Lower leg skin (tissue), 4 donors: ENCODE data around the gene CCL17. TPM values are rescaled to one million over a fixed set of nuclear protein-coding genes. Genes with fewer than 3 reads are reported as not detected.
"Not testable (repeated sequence)": the region's sequence is repeated elsewhere in the genome, so short reads cannot be mapped to it uniquely, and the experiment has no call there.

Experiments
- DNase-seq, 2 donors: peaks; one replicate each; pipeline ENCODE4 v3.0.0-alpha.2; 2019; ENCODE audit warnings: low spot score in 2 of 2
- H3K4me3 ChIP-seq: fragments of 200-600 bp; sonication (generic); 2 replicates; pipeline ENCODE4 v1.5.1; 2017; ENCODE audit warnings: mild to moderate bottlenecking, low read depth; ENCODE audit not compliant: poor library complexity, severe bottlenecking
- POLR2A ChIP-seq, 2 donors: fragments of 450-650 bp; IDR thresholded peaks; one replicate each; pipeline ENCODE4 v1.6.1; 2016 to 2017; ENCODE audit warnings: antibody characterized with exemption in 2 of 2, mild to moderate bottlenecking in 1 of 2, moderate library complexity in 1 of 2
- WGBS, 2 donors: methylation state at CpG; one replicate each; pipeline ENCODE4 v1.1.5; 2018; 5-methylcytosine and 5-hydroxymethylcytosine counted together
- intact Hi-C: fragments of 100-400 bp; cut with DNase I; formaldehyde crosslinking; loops from one replicate; pipeline ENCODE4 v1.15.0; 2023; ENCODE audit warnings: low total_unique reads
- total RNA-seq, 4 donors: library from RNA; depleted of rRNA; stranded (reverse); fragments of >200 nt; gene quantifications; one replicate each; pipeline ENCODE4 v1.1.0, GENCODE V29; 2016
- TF ChIP-seq, protein P1 (sequence below), 3 donors: fragments of 450-650 bp; IDR thresholded peaks; one replicate each; pipeline ENCODE4 v1.5.1; 2016; ENCODE audit warnings: antibody characterized with exemption in 3 of 3, mild to moderate bottlenecking in 3 of 3, moderate library complexity in 2 of 3

CCL17 gene
- total RNA-seq, 4 donors from 2014 or later = 1.1 TPM; not detected in 3

DNA sequence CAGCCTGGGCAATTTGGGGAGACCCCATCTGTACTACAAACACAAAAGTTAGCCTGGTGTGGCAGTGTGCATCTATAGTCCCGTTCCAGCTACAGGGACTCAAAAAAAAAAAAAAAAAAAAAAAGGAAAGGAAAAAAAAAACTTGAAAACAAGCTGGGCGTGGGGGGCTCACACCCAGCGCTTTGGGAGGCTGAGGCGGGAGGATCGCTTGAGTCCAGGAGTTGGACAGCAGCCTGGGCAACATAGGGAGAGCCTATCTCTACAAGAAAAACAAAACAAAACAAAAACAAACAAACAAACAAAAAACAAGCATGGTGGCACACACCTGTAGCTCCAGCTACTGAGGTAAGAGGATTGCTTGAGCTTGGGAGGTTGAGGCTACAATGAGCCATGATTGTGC is 12.9 kb upstream of the CCL17 start:
- no peak overlapping the region for H3K4me3 ChIP-seq
- intact Hi-C loops = no loop called here
- no peak for DNase-seq
- no peak for TF ChIP-seq POLR2A (IDR thresholded peaks at IDR 0.05)
- TF ChIP-seq, protein P1, sequence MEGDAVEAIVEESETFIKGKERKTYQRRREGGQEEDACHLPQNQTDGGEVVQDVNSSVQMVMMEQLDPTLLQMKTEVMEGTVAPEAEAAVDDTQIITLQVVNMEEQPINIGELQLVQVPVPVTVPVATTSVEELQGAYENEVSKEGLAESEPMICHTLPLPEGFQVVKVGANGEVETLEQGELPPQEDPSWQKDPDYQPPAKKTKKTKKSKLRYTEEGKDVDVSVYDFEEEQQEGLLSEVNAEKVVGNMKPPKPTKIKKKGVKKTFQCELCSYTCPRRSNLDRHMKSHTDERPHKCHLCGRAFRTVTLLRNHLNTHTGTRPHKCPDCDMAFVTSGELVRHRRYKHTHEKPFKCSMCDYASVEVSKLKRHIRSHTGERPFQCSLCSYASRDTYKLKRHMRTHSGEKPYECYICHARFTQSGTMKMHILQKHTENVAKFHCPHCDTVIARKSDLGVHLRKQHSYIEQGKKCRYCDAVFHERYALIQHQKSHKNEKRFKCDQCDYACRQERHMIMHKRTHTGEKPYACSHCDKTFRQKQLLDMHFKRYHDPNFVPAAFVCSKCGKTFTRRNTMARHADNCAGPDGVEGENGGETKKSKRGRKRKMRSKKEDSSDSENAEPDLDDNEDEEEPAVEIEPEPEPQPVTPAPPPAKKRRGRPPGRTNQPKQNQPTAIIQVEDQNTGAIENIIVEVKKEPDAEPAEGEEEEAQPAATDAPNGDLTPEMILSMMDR (IDR thresholded peaks at IDR 0.05) = no peak
- 77% methylated on average over 5 of the region's 5 CpGs for WGBS, 2 donors

DNA sequence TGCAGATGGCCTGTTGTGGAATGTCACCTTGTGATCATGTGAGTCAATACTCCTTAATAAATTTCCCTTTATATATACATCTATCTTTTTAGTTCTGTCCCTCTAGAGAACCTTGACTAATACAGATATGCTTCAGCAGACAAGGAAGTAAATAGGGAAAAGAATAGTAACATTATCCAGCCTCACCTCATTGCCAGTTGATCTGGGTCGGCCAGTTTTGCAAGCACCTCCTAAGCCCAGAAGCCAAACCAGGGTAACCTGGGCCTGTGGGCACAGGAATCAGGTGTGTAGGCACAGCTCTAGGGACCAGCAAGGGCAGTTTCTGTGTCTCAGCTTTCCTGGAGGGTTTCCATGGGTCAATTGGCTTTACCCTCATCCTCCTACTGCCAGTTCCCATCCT is 11.9 kb upstream of the CCL17 start:
- no peak overlapping the region for H3K4me3 ChIP-seq
- TF ChIP-seq, protein P1 (IDR thresholded peaks at IDR 0.05) = no peak
- TF ChIP-seq POLR2A (IDR thresholded peaks at IDR 0.05) = no peak
- intact Hi-C loops = no loop called here
- DNase-seq = no peak
- 30 to 59% methylated on average over 1 of the region's 1 CpG for WGBS, 2 donors

DNA sequence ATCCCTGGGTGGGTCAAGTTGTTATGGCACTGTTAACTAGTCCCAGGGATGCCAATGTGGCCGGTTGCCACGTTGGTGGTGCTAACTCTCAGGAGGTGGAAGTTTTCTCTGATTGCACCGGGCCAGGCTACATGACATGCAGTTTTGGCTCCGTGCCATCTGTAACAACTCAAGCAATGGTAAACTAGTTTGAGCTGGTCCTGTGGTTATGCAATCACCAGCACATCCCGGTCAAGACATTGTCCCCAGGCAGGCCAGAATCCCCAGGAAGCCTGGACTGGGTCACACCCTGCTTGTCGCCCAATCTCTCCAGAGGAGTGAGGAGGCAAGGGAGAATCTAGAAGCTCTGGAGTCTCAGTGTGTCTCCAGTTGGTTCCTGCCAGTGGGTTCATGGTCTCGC is 10.1 kb upstream of the CCL17 start:
- TF ChIP-seq, protein P1 (IDR thresholded peaks at IDR 0.05) = no peak
- no peak for TF ChIP-seq POLR2A (IDR thresholded peaks at IDR 0.05)
- 28 to 33% methylated on average over 7 of the region's 7 CpGs for WGBS, 2 donors
- no peak overlapping the region for H3K4me3 ChIP-seq
- peak in 1 of 2 donors; percentile 54 for DNase-seq
- intact Hi-C loops = no loop called here

DNA sequence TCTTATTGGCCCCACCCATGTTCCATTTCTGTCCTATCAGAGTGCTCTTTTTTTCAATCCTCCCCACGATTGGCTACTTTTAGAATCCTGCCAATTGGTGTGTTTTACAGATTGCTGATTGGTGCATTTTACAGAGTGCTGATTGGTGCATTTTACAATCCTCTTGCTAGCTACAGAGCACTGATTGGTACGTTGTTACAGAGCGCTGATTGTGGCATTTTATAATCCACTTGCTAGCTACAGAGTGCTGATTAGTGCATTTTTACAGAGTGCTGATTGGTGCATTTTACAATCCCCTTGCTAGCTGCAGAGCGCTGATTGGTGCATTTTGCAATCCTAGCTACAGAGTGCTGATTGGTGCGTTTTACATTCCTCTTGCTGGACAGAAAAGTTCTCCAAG is 9.5 kb upstream of the CCL17 start:
- no peak for DNase-seq
- no peak overlapping the region for H3K4me3 ChIP-seq
- TF ChIP-seq, protein P1 (IDR thresholded peaks at IDR 0.05) = no peak
- TF ChIP-seq POLR2A (IDR thresholded peaks at IDR 0.05) = no peak

DNA sequence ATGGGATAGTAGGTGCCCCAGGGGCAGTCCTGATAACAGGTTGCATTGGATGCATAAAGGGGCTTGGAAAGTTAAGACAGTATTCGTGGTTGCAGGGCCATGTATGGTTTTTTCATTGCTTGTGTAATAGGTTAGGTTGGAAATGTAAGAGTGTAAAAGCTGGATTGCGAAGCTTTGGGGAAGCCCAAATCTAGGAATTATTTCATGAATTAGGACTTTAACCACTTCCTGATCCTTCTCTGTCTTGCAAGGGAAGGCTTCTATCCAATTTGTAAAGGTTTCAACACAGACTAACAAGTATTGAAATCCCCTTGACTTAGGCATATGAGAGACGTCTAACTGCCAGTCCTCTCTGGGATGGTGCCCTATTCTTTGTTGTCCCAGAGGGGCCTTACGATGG is 7.8 kb upstream of the CCL17 start:
- 89 to 93% methylated on average over 4 of the region's 4 CpGs for WGBS, 2 donors
- intact Hi-C loops = no loop called here
- TF ChIP-seq, protein P1 (IDR thresholded peaks at IDR 0.05) = no peak
- no peak for TF ChIP-seq POLR2A (IDR thresholded peaks at IDR 0.05)
- no peak overlapping the region for H3K4me3 ChIP-seq
- no peak for DNase-seq

More for the DNA sequence above, 9.5 kb upstream of the CCL17 start:
- intact Hi-C loops = no loop called here
- WGBS, 2 donors = 90 to 92% methylated on average over 5 of the region's 5 CpGs

DNA sequence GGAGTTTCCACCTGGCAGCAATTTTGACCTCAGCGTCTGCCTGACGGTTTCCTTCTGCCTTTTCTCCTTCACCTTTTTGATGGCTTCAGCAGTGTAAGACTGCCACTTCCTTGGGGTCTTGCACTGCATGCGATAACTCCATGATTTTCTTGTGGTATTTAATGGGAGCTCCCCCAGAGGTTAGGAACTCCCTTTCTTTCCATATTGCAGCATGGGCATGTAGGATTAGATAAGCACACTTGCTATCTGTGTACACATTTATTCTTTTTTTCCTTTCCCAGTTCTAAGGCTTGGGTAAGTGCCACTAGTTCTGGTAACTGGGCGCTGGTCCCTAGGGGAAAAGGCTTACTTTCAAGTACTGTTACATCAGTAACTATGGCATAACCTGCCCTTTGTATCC is 7.1 kb upstream of the CCL17 start:
- intact Hi-C loops, H3K4me3 ChIP-seq, DNase-seq: not testable (repeated sequence)
- WGBS, 2 donors = 85 to 86% methylated on average over 4 of the region's 4 CpGs
